NCI-H1694 (cell line): ENCODE data around the gene CIP2A.

Experiments
- DNase-seq: peaks from one replicate; lab custom pipeline; 2025; lab: John Stamatoyannopoulos, UW

Gene CIP2A

DNA sequence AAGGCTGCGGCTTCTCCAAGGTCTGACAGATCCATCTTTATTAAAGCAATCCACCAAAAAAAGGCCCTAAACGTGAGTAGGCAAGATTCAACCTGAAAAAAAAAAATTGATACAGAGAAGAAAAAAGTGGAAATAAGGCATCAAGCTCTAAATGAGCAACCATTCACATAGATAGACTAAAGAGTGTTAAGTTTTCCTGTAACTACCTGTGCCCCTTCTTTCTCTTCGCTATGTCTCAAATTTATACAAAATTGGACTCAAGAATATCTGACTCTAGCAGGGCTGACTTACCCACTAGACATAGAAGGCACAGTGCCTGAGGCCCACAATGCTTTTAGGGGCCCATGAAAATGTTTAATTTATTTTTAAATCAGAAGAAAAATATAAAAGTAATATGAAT is 78.7 kb downstream of the CIP2A start, which contains the start of gene MYH15:
Gene MYH15 (minus strand): TSS at position 101 of the 400 bp plus-strand sequence. CDS start 66 bp downstream, at position 35.
- no peak for DNase-seq

DNA sequence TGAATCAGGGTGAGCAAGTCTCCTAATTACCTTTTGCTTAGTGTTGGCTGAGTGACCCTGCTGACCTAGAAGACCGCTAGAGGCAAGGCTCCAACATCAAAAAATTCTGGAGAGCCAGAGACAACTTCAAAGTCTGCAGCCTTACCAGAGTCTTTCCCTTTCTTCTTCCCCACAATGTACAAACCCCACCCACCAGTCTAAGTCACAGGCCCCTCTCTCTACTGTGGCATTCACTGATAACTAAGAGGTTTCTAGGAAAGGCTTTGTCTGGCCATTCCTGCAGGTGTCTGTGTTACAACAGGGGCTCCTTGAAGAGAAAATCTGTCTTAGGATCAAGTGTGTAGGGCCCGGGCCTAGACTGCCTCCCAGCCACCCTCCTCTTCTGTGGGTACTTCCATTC is 79.4 kb downstream of the CIP2A start:
- no peak for DNase-seq

DNA sequence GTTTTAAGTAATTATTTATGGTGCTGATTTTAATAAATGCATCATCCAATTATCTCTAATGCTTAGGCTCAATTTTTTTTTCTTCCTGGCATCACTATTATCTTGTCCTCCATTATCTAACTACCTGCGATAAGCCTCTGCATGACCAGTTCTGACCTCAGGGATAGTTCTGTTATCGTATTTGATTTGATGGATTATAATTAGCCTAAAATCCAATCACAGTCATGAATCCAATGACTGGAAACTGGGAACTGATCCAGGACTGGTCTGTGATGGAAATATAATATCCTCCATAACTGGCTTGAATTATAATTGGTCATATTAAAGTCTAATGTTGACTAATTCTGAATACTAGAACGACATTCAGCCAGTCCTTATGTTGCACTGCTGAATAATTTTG is 80.0 kb downstream of the CIP2A start:
- DNase-seq = no peak

DNA sequence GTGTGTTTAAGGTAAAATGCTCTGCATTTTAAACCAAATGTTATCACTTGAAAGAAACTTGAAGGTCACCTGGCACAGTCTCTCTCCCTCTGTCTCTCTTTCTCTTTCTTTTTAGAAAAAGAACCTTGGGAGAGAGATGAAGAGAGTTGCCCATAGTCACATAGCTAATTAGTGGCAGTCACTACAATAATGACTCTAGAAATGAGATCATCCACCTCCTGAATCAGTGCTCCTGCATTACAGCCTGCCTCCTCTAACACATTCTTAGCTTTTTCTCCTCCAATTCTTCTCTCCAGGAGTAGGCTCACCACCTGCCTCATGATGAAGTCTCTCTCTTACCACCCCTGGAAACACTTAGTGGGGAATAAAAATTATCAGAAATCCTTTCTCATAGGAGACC is 81.3 kb downstream of the CIP2A start:
- DNase-seq = no peak

DNA sequence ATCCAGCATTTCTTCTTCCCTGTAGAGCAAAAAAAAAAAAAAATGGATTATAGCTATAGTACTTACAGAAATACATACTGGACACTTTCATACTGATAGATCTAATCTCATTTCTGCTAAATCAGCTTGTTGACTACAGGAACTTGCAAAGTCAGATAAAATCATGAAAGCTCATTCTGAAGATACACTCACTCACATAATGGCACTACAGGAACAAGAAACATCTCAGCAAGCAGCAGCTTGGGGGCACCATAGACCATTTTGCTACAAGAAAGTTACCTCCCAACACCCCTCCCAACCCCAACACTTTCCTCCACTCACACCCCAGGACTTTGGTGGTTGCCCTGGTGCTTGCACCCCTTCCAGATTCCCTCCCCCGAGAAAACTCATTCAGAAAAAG is 83.4 kb downstream of the CIP2A start:
- DNase-seq = no peak

DNA sequence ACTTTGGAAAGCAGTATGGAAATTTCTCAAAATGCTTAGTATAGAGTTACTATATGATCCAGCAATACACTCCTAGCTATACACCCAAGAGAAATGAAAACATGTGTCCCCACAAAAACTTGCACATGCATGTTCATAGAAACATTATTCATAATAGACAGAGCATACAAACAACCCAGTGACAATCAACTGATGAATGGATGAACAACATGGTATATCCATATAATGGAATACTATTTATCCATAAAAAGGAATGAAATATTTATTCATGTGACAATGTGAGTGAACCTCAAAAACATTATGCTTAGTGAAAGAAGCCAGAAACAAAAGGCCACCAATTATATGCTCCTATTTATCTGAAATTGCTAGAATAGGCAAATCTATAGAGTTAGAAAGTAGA is 85.5 kb downstream of the CIP2A start:
- DNase-seq = no peak

DNA sequence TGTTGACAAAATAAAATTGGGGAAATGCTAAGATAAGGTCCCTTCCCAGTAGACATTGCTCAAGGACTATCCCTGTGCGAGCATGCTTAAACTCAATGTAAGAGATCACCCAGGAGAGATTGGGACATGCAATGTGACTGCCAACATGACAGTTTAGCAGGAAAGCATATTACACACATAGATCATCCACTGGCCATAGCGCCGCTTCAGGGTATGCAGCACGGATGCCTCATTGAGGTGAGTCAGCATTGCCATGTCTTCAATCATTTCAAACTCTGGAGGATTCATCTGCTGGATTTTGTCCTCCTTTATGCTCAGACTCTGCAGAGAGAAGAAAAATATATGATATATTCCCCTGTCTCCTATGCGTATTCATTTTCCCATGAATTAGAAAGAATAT is 87.7 kb downstream of the CIP2A start:
- DNase-seq = no peak

DNA sequence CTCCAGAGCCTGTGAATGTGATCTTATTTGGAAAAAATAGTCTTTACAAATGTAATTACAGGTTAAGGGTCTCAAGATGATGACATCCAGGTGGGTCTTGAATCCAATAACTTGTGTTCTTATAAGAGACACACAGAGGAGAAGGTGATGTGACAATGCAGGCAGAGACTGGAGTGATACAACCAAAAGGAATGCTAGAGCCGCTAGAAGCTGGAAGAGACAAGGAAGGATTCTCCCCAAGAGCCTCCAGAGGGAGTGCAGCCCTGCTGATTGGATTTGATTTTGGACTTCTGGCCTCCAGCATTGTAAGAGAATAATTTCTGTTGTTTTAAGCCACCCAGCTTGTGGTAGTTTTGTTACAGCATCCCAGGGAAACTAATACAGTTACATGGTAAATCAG is 88.5 kb downstream of the CIP2A start:
- no peak for DNase-seq
